Small intestine (tissue), 7 donors: ENCODE data around the gene UACA. TPM values are rescaled to one million over a fixed set of nuclear protein-coding genes. Genes with fewer than 3 reads are reported as not detected.
"Not testable (repeated sequence)": the region's sequence is repeated elsewhere in the genome, so short reads cannot be mapped to it uniquely, and the experiment has no call there.

Experiments
- DNase-seq, 2 donors: peaks; one replicate each; pipeline versions ENCODE4 v3.0.0 to v3.0.0-alpha.2; 2013
- FAIRE-seq: peaks from 2 replicates; lab custom pipeline; 2012; peaks lifted over from hg19 to GRCh38; lab: Jason Lieb, UNC
- H3K27ac ChIP-seq, 3 donors: one replicate each; pipeline ENCODE4 v1.5.1; 2013; ENCODE audit warnings: low read length in 2 of 3, mild to moderate bottlenecking in 2 of 3, control low read depth in 1 of 3, inconsistent platforms in 1 of 3, low read depth in 1 of 3, moderate library complexity in 1 of 3
- H3K27me3 ChIP-seq, 3 donors: one replicate each; pipeline ENCODE4 v1.6.1; 2013; ENCODE audit warnings: low read length in 3 of 3, inconsistent platforms in 1 of 3; ENCODE audit not compliant: control insufficient read depth in 3 of 3, insufficient read depth in 3 of 3
- H3K36me3 ChIP-seq, 3 donors: one replicate each; pipeline ENCODE4 v1.6.1; 2013; ENCODE audit warnings: low read length in 3 of 3, inconsistent platforms in 1 of 3, low read depth in 1 of 3, mild to moderate bottlenecking in 1 of 3, moderate library complexity in 1 of 3; ENCODE audit not compliant: control insufficient read depth in 3 of 3, insufficient read depth in 2 of 3
- H3K4me1 ChIP-seq, 3 donors: one replicate each; pipeline ENCODE4 v1.6.1; 2013; ENCODE audit warnings: low read length in 2 of 3, inconsistent platforms in 1 of 3, low read depth in 1 of 3, mild to moderate bottlenecking in 1 of 3, moderate library complexity in 1 of 3; ENCODE audit not compliant: control insufficient read depth in 3 of 3, insufficient read depth in 2 of 3
- H3K4me3 ChIP-seq, 3 donors: one replicate each; pipeline ENCODE4 v1.5.1; 2013; ENCODE audit warnings: low read length in 3 of 3, control low read depth in 1 of 3, inconsistent platforms in 1 of 3, low read depth in 1 of 3, mild to moderate bottlenecking in 1 of 3, moderate library complexity in 1 of 3
- H3K9me3 ChIP-seq, 2 donors: one replicate each; pipeline ENCODE4 v1.6.1; 2013; ENCODE audit warnings: low read depth in 1 of 2, low read length in 1 of 2; ENCODE audit not compliant: control insufficient read depth in 2 of 2, insufficient read depth in 1 of 2
- WGBS, 3 donors: extraction: QIAGEN DNeasy Blood & Tissue Kit; methylation state at CpG; one replicate each; pipeline ENCODE4 v1.1.7; 2013; 5-methylcytosine and 5-hydroxymethylcytosine counted together
- polyA plus RNA-seq, 4 donors: library from polyadenylated mRNA; stranded (reverse) in 3 of 4; unstranded in 1 of 4; fragments of 200-250 nt in 3 of 4; fragments of 120-200 nt in 1 of 4; gene quantifications; one replicate each; pipeline versions ENCODE4 v1.2.1 to v1.2.3, GENCODE V29; 2013
- donor health status: healthy with polysubstance abuse.
- donor health status: control.
- donor health status: control.
- donor health status: Bipolar disorder and iron deficiency.
- donor health status: healthy.

UACA gene
- polyA plus RNA-seq, 4 donors: 20.2 to 61.4 (median 50.6) TPM

DNA sequence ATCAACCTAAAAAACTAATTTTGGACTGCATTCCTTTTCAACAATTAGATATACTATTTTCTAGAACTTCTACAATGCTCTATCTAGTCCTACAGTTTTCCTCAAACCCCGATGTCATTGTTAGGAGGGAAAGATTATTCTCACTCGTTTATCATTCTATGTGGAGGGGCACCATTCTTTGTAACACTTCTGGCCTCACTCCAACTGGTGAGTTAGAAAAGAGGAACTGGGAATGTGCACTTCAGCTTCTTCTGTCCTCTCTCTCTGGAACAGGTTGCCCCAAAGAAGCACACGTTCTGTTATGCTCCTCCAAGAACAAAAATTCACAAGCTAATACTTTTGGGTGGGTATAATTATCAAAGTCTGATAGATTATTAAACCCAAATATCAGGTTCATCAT is 137.9 kb downstream of the UACA start:
- H3K4me1 ChIP-seq: no peaks in the 10 kb centered on the region
- WGBS, 3 donors: 38 to 45% (median 42%) methylated on average over 3 of the region's 3 CpGs
- no peak overlapping the region for H3K27ac ChIP-seq
- H3K27me3 ChIP-seq: peaks cover 0 to 2% (median 0%) of the 10 kb centered on the region in 3 donors
- DNase-seq (no peak), FAIRE-seq (no peak)
- peaks cover 0 to 7% of the 10 kb centered on the region in 2 donors for H3K9me3 ChIP-seq
- no peaks in the 10 kb centered on the region for H3K36me3 ChIP-seq
- no peak overlapping the region for H3K4me3 ChIP-seq

GRCh38 chr15:70625011-70625410 is 138.3 kb downstream of the UACA start:
- FAIRE-seq (no peak), DNase-seq (no peak)
- Histone ChIP-seq H3K4me1 (no peaks in the 10 kb centered on the region), H3K9me3 (peaks cover 0 to 7% of the 10 kb centered on the region in 2 donors), H3K36me3 (no peaks in the 10 kb centered on the region), H3K4me3 (no peak overlapping the region), H3K27me3 (peaks cover 0 to 2% (median 0%) of the 10 kb centered on the region in 3 donors), H3K27ac (no peak overlapping the region)

GRCh38 chr15:70618929-70619328 is 144.4 kb downstream of the UACA start:
- peaks cover 0 to 4% of the 10 kb centered on the region in 2 donors for H3K9me3 ChIP-seq
- WGBS, 3 donors: 86 to 97% (median 93%) methylated on average over 3 of the region's 3 CpGs
- H3K27ac ChIP-seq: no peak overlapping the region
- DNase-seq (no peak), FAIRE-seq (no peak)
- peaks cover 0 to 7% (median 0%) of the 10 kb centered on the region in 3 donors for H3K4me1 ChIP-seq
- peaks cover 0 to 2% (median 0%) of the 10 kb centered on the region in 3 donors for H3K27me3 ChIP-seq
- no peaks in the 10 kb centered on the region for H3K36me3 ChIP-seq
- no peak overlapping the region for H3K4me3 ChIP-seq

DNA sequence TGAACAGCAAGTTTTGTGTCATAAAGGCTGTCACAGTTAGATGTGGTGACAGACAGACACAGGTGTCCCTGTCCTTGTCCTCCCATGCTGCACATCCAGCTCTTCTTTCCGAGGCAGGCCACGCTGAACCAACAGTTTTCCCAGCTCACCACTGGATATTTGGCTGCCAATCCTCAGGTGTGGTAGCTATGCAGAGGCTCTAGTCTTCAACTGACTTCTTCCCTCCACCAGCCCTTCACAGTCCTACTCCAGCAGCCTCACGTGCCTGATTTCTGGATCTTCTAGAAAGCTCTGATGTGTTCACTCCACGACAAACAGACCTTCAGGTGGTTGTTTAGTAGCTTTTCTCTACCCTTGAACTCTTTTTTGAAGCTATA is 145.5 kb downstream of the UACA start:
- H3K9me3 ChIP-seq: no peaks in the 10 kb centered on the region
- H3K27me3 ChIP-seq: no peaks in the 10 kb centered on the region
- WGBS, 3 donors: 77 to 88% (median 85%) methylated on average over 4 of the region's 4 CpGs
- DNase-seq: no peak
- H3K36me3 ChIP-seq: no peaks in the 10 kb centered on the region
- no peak overlapping the region for H3K27ac ChIP-seq
- no peak for FAIRE-seq
- no peak overlapping the region for H3K4me3 ChIP-seq
- peaks cover 0 to 7% (median 0%) of the 10 kb centered on the region in 3 donors for H3K4me1 ChIP-seq

GRCh38 chr15:70617076-70617910 is 146.1 kb downstream of the UACA start:
- FAIRE-seq: no peak
- Histone ChIP-seq H3K36me3 (no peaks in the 10 kb centered on the region), H3K4me1 (peaks cover 0 to 7% (median 0%) of the 10 kb centered on the region in 3 donors), H3K27ac (no peak overlapping the region), H3K4me3 (no peak overlapping the region), H3K27me3 (no peaks in the 10 kb centered on the region), H3K9me3 (no peaks in the 10 kb centered on the region)
- DNase-seq: peak in 1 of 2 donors; percentile 36
- 18 to 47% (median 22%) methylated on average over 4 of the region's 4 CpGs for WGBS, 3 donors

- FAIRE-seq, H3K27ac ChIP-seq, H3K36me3 ChIP-seq, H3K4me1 ChIP-seq, H3K9me3 ChIP-seq, DNase-seq, H3K27me3 ChIP-seq, H3K4me3 ChIP-seq: not testable (repeated sequence)
- 58 to 78% (median 64%) methylated on average over 2 of the region's 2 CpGs for WGBS, 3 donors
Observed at GRCh38 chr15:70616311-70616756, 147.0 kb downstream of the UACA start.

DNA sequence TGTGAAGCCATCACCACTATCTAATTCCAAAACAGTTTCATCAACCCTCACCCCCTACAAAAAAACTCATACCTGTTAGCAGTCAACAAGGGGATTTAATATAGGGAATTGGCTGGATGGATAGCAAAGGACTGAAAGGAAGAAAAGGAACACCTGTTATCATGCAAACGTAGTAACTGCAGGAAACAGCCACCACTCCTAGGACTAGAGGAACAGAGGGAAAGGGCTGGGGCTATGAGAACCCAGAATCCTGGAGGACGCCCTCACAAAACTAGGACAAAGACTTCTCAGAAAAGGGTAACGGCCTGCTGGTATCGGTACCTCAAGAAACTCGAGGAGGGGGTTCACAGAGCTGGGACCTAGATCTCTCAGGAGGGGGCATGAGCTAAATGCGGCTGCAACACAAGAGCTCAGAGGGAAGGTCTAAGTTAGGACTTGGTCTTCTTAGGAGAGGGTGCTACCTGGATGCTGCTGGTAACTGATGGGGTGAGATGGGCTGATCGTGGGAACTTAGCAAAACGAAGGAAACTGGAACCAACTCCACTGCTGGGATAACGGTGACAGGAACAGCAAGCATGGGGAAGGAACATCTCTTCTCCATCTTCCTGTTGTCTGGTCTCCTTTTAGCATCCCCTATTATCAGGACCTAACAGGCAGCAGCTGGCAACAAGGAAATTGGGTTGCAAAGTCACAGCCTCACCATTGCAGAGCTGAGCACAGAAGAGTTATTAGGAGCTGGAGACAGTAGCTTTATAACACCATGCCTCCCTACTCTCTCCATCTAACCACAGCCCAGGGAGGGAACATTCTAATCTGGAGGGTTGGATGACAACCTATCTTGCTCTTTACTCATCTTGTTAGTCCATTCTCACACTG is 147.7 kb downstream of the UACA start:
- FAIRE-seq (no peak), DNase-seq (no peak)
- H3K4me3 ChIP-seq: no peak overlapping the region
- no peak overlapping the region for H3K27ac ChIP-seq
- no peaks in the 10 kb centered on the region for H3K27me3 ChIP-seq
- no peaks in the 10 kb centered on the region for H3K9me3 ChIP-seq
- WGBS, 3 donors: 86 to 92% (median 87%) methylated on average over 9 of the region's 9 CpGs
- H3K4me1 ChIP-seq: peaks cover 0 to 7% (median 0%) of the 10 kb centered on the region in 3 donors
- no peaks in the 10 kb centered on the region for H3K36me3 ChIP-seq

GRCh38 chr15:70614221-70614620 is 149.1 kb downstream of the UACA start:
- no peak overlapping the region for H3K4me3 ChIP-seq
- H3K4me1 ChIP-seq: peaks cover 0 to 7% (median 0%) of the 10 kb centered on the region in 3 donors
- H3K27me3 ChIP-seq: no peaks in the 10 kb centered on the region
- H3K27ac ChIP-seq: no peak overlapping the region
- no peaks in the 10 kb centered on the region for H3K36me3 ChIP-seq
- WGBS, 3 donors: 93 to 96% (median 96%) methylated on average over 3 of the region's 3 CpGs
- no peaks in the 10 kb centered on the region for H3K9me3 ChIP-seq
- DNase-seq (no peak), FAIRE-seq (no peak)
